ENCODE results near the gene RTN4.
"Not testable (repeated sequence)": the region's sequence is repeated elsewhere in the genome, so short reads cannot be mapped to it uniquely, and the experiment has no call there.

RTN4 gene, protein sequence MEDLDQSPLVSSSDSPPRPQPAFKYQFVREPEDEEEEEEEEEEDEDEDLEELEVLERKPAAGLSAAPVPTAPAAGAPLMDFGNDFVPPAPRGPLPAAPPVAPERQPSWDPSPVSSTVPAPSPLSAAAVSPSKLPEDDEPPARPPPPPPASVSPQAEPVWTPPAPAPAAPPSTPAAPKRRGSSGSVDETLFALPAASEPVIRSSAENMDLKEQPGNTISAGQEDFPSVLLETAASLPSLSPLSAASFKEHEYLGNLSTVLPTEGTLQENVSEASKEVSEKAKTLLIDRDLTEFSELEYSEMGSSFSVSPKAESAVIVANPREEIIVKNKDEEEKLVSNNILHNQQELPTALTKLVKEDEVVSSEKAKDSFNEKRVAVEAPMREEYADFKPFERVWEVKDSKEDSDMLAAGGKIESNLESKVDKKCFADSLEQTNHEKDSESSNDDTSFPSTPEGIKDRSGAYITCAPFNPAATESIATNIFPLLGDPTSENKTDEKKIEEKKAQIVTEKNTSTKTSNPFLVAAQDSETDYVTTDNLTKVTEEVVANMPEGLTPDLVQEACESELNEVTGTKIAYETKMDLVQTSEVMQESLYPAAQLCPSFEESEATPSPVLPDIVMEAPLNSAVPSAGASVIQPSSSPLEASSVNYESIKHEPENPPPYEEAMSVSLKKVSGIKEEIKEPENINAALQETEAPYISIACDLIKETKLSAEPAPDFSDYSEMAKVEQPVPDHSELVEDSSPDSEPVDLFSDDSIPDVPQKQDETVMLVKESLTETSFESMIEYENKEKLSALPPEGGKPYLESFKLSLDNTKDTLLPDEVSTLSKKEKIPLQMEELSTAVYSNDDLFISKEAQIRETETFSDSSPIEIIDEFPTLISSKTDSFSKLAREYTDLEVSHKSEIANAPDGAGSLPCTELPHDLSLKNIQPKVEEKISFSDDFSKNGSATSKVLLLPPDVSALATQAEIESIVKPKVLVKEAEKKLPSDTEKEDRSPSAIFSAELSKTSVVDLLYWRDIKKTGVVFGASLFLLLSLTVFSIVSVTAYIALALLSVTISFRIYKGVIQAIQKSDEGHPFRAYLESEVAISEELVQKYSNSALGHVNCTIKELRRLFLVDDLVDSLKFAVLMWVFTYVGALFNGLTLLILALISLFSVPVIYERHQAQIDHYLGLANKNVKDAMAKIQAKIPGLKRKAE

DNA sequence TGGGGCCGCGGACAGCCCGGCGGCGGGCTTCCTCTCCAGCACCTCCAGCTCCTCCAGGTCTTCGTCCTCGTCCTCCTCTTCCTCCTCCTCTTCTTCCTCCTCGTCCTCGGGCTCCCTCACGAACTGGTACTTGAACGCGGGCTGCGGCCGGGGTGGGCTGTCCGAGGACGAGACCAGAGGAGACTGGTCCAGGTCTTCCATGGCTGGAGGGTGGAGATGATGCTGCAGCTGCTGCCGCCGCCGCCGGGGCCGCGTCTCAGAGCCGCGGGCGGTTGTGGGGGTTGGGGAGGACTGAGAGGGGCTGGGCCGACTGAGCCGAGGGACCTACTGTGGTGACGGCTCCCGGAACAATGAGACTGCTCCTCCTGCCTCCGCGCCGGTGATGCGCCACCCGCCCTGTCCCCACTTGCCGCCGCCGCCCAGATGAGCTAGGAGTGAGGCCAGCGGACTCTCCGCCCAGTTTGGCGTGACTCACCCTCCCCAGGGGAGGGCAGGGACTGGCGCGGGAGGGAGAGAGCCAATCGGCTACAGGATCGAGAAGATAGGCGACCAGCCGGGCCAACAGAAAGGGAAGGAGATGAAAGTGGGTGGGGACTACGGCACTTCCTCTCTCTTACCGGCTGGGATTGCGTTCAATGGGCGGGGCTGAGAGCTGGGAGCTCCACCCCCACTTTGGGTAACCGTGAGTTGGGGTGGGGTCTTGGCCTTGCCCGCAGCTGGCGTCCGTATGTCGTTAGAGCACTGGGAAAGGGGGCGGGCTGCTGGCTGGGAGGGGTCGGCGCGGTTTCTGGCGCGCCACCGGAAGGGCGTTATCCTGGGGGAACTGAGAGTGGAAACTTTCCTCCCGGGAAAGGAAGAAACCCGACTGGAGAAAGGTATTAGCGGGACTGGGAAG, at the start of gene RTN4:
TSS of gene RTN4 (minus strand) at position 352 of the 895 bp plus-strand sequence. CDS start at position 201, 151 bp downstream.
- peak; percentile 97 to 98 (median 97) for DNase-seq

DNA sequence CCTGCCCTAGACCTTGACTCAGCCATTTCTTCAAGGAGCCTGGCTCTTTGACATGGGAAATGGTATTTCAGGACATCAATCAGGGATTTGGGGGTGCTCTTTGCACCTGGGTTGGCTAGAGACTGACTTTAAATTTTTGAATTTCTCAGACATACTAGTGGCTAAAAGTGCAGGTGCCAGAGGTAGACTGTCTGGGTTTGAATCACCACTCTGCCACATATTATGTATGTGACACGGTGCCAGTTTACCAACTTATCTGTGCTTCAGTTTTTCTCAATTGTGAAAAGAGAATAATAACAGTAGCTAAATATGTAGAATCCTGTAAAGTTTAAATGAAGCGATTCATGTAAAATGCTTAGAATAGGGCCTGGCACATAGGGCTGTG, 49.2 kb upstream of the RTN4 start:
- DNase-seq: no peak

DNA sequence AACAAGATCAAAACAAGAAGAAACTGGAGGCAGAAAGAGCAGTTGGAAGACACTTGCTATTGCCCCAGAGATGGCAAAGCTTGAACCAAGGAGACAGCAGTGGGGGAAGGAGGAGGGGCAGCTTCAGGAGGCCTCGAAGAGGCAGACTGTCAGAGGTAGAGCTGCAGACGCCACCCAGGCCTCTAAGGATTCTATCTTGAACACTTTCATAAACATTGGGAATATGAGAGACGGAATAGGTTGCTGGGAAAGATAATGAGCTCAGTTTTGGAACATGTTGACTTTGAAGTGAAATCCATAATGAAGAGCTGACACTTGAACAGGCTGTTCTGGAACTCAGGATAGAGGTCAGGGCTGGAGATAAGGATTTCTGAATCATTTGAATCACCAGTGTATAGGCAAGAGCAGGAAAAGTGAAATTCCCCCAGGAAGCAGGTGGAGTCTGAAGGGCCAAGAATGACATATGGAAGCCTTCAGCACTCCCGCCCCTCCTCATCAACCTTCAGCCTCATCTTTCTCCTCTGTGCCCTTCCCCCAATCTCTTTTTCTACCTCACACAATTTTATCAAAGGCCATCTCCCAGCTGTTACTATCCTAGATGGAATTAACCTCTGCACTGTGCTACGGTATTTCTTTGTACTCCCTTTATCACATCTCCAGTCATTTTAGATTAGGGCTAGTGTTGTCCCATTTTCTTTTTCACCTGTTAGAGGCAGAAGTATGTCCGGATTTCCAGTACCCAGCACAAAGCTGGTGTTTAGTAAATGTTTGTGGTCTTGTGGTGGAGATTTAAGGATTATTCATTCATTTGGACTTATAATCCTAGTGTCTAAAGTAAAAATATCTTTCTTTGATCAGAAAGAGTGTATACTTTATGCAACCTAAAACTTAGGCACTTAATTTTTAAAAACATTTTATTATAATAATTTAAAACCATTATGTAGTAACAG, 47.5 kb upstream of the RTN4 start:
- no peak for DNase-seq

DNA sequence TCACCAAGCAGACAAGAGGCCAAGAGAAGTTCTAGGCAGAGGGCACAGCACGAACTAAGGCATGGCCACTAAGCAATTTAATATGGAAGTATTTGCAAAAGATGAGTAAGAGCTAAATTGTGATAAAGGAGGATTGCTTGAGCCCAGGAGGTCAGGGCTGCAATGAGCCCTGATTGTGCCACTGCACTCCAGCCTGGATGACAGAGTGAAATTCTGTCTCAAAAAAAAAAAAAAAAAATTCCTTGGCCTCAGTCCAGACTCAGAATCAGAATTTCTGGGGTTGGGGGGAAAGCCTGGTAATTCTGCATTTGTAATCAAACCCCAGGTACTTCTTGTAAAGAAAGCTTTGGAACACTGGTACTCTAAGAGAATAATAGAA, 46.8 kb upstream of the RTN4 start:
- DNase-seq: no peak

DNA sequence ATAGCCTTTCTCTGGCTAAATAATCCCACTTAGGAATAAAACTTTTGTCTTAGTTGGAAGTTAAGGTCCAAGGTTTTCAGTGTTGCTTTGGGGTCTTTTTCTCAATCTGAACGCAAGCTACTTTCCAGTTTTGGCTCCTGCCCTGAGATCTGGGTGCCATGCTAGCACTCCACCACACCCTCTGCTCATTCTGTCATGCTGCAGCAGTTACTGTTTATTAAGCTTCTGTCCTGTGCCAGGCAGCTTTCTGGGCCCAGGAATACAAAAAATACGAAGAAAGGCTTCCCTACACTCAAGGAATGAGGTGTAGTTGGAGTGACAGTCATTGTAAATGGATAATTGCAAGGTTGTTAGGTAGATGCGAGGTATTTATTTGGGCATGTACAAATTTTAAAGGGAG, 46.3 kb upstream of the RTN4 start:
- no peak for DNase-seq

DNA sequence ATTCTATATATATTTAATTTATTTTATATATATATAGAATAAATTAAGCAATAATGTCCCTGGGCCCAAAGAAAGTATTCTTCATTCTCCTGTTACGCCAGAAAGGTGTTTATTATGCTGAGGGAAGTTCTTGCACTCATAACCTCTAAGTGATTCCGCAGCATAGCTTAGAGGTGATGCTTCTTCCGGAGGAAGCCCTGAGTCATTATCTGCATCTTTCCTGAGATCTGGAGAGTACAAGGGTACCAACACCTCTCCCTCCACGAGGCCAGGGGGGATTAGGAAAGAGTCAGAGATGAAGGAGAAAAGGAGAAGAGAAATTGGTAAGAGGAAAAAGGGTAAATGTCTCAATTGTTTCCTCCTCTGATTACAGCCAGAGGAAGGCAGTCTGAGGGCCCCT, 43.1 kb upstream of the RTN4 start:
- no peak for DNase-seq

DNA sequence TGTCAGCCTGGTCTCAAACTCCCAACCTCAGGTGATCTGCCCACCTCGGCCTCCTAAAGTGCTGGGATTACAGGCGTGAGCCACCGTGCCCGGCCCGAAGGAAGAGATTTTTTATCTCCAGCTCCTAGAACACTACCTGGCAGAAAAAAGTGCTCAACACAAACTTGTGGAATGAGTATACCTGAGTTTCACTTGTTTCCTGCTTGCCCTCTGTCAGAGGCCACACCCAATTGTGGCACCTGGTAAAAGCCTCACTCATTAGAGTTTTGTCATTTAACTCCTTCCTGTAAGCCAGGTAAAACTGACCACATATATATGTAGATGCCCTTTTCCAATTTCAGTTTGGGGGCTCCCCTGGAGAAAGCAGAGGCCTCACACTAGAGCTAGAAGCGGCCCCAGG, 42.2 kb upstream of the RTN4 start:
- no peak for DNase-seq

DNA sequence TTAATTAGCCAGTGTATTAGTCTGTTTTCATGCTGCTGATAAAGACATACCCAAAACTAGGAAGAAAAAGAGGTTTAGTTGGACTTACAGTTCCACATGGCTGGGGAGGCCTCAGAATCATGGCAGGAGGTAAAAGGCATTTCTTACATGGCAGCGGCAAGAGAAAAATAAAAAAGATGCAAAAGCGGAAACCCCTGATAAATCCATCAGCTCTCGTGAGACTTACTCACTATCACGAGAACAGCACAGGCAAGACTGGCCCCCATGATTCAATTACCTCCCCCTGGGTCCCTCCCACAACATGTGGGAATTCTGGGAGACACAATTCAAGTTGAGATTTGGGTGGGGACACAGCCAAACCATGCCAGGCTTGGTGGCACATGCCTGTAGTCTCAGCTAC, 41.4 kb upstream of the RTN4 start:
- DNase-seq: not testable (repeated sequence)

DNA sequence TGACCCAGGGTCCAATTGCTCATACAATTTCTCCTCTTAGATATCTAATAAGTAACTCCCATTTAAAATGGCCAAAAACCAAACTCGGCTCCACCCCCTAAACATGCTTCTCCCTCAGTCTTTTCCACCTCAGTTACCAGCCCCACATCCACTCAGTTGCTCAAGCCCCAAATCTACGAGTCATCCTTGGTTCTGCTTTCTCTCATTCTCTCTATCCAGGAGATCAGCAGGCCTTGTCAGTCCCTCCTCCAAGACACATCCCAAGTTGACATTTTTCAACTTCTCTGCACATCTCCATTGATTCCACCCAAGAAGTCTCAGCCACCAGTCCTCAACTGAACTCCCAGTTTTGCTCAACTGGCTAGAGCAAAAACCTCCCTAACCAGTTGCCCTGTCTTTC, 40.5 kb upstream of the RTN4 start:
- no peak for DNase-seq

DNA sequence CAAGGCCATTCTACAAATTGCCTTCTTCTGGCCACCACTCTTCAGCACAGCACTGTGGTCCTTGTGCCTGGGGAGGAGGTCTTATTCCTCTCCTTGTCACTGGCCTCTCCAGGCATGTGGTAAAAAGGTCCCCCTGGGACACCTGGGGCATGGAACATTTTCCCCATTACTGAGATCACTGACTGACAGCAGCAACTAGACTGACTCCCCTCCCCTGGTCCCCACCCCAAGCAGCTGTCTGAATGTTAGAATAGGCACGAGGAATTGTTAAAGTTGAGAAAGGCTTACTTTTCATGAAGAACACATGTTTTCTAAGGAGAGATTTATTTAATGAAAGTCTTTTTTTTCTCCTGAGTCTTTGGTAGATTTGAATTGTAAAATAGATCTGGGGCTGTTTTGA, 39.5 kb upstream of the RTN4 start:
- DNase-seq: no peak

DNA sequence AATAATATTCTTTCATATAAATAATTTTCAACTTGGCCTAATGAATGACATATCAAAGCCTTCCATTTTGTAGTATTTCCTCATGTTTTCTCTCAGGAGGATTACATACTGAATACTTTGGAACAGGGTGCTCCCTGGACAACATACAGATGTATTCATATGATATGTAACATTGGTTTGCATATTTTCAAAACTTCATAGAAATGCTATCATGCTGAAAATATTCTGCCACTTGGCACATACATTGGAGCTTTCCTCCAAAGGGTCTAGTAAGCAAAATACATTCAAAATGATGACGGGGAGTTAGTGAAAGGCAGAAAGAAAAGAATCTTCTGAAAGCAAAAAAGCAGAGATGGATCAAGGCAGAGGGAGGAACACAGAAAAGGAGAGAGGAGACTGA, 38.1 kb upstream of the RTN4 start:
- no peak for DNase-seq

DNA sequence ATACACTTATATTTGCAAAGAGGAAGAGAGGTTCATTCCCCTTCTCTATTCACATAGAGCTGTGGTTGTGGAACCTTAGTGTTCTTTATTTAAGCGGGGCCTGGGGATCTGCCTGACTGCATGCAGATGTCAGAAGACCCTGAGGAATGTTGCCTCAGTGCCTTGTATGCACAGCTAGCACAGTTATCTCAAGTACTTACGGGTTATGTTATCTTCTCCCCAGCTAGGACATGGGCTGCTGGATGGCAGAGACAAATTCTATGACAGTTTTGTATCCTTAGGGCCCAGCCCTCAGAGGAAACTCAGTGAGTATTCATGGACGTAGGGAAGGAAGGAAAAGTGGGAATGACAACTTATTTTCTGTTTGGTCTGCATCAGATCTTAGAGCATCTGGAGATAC, 37.7 kb upstream of the RTN4 start:
- DNase-seq: no peak

DNA sequence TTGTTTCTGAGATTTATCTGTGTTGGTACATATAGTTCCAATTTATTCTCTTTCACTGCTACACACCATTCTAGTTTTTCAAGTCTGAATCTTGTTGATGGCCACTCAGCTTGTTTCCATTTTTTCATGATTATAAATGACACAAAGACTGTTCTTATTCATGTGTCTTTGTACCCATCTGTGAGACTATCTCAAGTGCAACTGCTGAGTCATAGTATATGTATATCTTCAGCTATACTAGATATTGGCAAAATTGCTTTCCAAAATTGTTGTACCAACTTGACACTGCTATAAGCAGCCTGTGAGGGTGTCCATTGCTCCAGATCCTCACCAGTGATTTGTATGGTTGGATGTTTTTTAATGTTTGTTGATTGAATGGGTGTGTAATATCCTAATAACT, 37.2 kb upstream of the RTN4 start:
- no peak for DNase-seq

DNA sequence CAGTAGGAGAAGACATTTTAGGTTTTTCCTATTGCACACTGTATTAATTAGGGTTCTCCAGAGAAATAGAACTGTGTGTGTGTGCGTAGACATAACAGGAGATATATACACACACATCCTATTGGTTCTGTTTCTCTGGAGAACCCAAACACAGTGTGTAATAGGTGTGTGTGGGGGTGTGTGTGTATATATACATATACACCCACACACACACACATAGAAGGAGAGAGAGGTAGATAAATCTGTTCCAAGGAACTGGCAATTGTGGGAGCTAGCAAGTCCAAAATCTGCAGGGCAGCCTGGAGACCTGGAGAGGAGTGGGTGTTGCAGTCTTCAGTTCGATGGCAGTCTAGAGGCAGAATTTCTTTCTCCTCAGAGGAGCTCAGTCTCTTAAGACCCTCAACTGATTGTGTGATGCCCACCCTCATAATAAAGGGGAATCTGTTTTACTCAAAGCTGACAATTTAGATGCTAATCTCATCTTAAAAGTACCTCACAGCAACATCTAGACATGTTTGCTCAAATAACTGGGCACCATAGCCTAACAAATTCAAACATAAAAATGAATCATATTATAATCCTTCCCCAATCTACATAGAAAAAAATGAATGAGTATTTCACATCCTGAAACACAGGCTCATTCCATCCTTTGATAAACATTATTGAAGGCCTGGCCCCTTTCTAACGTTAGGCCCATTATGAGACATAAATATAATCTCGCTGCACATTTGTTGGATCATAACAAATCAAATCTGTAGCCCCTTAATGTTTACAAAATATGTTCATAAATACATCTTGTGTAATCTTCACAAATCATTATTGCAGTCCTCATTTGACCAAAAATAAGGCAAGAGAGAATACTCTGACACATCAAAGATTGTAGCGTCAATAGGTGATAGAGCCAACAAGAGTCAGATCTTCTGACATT, 35.1 kb upstream of the RTN4 start:
- DNase-seq: no peak

DNA sequence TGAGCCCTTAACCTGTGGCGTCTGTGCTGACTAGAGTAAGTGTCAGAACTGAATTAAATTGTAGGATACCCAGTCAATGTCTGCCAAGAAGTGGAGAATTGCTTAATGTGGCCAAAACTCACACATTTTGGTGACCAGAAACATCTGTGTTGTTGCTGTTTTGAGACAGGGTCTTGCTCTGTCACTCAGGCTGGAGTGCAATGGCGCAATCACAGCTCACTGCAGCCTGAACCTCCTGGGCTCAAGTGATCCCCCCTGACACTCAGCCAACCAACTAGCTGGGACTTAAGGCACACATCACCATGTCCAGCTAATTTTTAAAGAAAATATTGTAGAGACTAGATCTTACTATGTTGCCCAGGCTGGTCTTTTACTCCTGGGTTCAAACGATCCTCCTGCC, 34.4 kb upstream of the RTN4 start:
- no peak for DNase-seq

DNA sequence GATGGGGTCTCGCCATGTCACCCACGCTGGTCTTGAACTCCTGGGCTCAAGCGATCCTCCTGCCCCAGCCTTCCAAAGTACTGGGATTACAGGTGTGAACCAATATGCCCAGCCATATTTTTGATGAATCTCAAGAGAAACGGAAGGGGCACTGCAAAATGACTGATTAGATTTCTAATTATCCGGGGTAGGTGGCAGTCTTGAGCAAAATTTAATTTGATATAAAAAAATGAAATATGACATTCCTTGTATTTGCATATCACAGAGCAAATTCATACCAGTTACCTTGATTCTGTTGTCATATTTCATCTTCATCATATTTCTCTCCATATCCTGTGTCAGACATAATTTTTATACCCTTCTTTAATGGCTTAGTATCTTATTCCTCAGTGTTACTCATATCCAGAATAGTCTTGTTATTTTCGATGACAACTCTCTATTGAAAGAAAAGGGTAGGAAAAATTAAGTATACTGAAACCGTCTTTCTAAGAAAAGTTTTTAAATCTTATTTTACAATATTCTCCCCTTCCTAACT, 30.0 kb upstream of the RTN4 start:
- no peak for DNase-seq

DNA sequence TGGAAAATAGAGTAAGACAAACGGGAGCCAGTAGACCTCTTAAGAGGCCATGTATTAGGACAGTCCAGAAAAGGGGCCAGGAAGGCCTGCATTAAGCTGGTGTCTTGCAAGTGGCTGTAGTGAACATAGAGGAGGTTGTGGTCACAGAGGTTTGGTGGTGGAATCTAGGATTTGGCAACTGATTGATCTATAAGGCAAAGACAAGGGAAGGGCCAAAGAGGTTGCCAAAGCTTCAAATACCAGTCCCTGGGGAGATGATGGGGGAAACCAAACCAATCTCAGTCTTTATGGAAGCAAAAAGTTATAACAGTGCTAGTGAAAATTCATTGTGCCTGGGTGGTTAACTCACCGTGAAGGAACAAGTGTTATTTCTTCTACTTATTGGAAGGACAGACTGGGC, 28.7 kb upstream of the RTN4 start:
- no peak for DNase-seq

DNA sequence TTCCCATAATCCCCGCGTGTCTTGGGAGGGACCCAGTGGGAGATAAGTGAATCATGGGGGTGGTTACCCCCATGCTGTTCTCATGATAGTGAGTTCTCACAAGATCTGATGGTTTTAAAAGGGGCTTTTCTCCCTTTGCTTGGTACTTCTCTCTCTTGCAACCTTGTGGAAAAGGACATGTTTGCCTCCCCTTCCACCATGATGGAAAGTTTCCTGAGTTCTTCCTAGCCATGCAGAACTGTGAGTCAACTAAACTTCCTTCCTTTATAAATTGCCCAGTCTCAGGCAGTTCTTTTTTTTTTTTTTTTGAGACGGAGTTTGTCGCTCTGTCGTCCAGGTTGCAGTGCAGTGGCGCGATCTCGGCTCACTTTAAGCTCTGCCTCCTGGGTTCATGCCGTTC, 26.5 kb upstream of the RTN4 start:
- DNase-seq: no peak

DNA sequence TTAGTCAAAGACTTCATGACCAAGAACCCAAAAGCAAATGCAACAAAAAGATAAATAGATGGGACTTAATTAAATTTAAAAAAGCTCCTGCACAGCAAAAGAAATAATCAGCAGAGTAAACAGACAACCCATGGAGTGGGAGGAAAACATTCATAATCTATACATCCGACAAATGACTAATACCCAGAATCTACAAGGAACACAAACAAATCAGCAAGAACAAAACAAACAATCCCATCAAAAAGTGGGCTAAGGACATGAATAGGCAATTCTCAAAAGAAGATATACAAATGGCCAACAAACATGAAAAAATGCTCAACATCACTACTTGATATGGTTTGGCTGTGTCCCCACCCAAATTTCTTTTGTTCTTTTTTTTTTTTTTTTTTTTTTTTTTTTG, 25.8 kb upstream of the RTN4 start:
- DNase-seq: not testable (repeated sequence)

Measured in activated CD4-positive, CD25-positive, alpha-beta regulatory T cell (primary cell).